Large intestine (tissue), 12 donors: Measurements from ENCODE around the gene LMO2. TPM values are rescaled to one million over a fixed set of nuclear protein-coding genes. Genes with fewer than 3 reads are reported as not detected.

Experiments used
- DNase-seq, 2 donors: peaks; one replicate each; pipeline versions ENCODE4 v3.0.0 to v3.0.0-alpha.2; 2013
- H3K27ac ChIP-seq: one replicate; pipeline ENCODE4 v1.5.1; 2013; ENCODE audit warnings: low read length
- H3K27me3 ChIP-seq: 2 replicates; pipeline ENCODE4 v1.6.1; 2013; ENCODE audit warnings: low read length; ENCODE audit not compliant: control insufficient read depth, insufficient read depth
- H3K36me3 ChIP-seq: 2 replicates; pipeline ENCODE4 v1.6.1; 2013; ENCODE audit warnings: low read length; ENCODE audit not compliant: control insufficient read depth, insufficient read depth
- H3K4me1 ChIP-seq: one replicate; pipeline ENCODE4 v1.6.1; 2013; ENCODE audit warnings: low read length; ENCODE audit not compliant: control insufficient read depth, insufficient read depth
- H3K4me3 ChIP-seq: one replicate; pipeline ENCODE4 v1.5.1; 2013; ENCODE audit warnings: low read length
- H3K9me3 ChIP-seq: one replicate; pipeline ENCODE4 v1.6.1; 2013; ENCODE audit warnings: mild to moderate bottlenecking, low read depth, low read length, moderate library complexity; ENCODE audit not compliant: control insufficient read depth
- WGBS: methylation state at CpG from one replicate; pipeline ENCODE4 v1.1.5; 2013; ENCODE audit warnings: low lambda C conversion rate; ENCODE audit not compliant: insufficient coverage; 5-methylcytosine and 5-hydroxymethylcytosine counted together
- long read RNA-seq, 11 donors: transcript quantifications; one replicate each; lab custom pipeline, GENCODE V29; 2026
- polyA plus RNA-seq: library from polyadenylated mRNA; unstranded; fragments of 120-200 nt; gene quantifications from one replicate; pipeline ENCODE4 v1.2.1, GENCODE V29; 2013

The LMO2 gene
- polyA plus RNA-seq = 11.8 TPM
- long read RNA-seq, donor 1, transcript LMO2-202 (3 exons, 1,687 nt) = major isoform, 7 of 7 reads
- long read RNA-seq, donor 1, partial matches to known transcripts = 0 of 7 reads
- long read RNA-seq, donor 1, other reads (novel, unspliced or antisense) = 0 of 7 reads
- long read RNA-seq, donor 2, transcript LMO2-202 (3 exons, 1,687 nt) = major isoform, 9 of 10 reads
- long read RNA-seq, donor 2, partial matches to known transcripts = 0 of 10 reads
- long read RNA-seq, donor 2, other reads (novel, unspliced or antisense) = 0 of 10 reads
- long read RNA-seq, donor 3 = 0 reads
- long read RNA-seq, donor 4 = 0 reads
- long read RNA-seq, donor 5, transcript LMO2-202 (3 exons, 1,687 nt) = major isoform, 6 of 11 reads
- long read RNA-seq, donor 5, transcript LMO2-204 (2 exons, 1,550 nt) = minor isoform, 5 of 11 reads
- long read RNA-seq, donor 5, partial matches to known transcripts = 0 of 11 reads
- long read RNA-seq, donor 5, other reads (novel, unspliced or antisense) = 0 of 11 reads
- long read RNA-seq, donor 6, transcript LMO2-202 (3 exons, 1,687 nt) = major isoform, 8 of 9 reads
- long read RNA-seq, donor 6, partial matches to known transcripts = 0 of 9 reads
- long read RNA-seq, donor 6, other reads (novel, unspliced or antisense) = 0 of 9 reads
- long read RNA-seq, donor 7, partial matches to known transcripts = 0 of 2 reads
- long read RNA-seq, donor 7, other reads (novel, unspliced or antisense) = 0 of 2 reads
- long read RNA-seq, donor 8, transcript LMO2-202 (3 exons, 1,687 nt) = major isoform, 7 of 9 reads
- long read RNA-seq, donor 8, partial matches to known transcripts = 0 of 9 reads
- long read RNA-seq, donor 8, other reads (novel, unspliced or antisense) = 0 of 9 reads
- long read RNA-seq, donor 9, transcript LMO2-202 (3 exons, 1,687 nt) = major isoform, 5 of 6 reads
- long read RNA-seq, donor 9, partial matches to known transcripts = 0 of 6 reads
- long read RNA-seq, donor 9, other reads (novel, unspliced or antisense) = 0 of 6 reads
- long read RNA-seq, donor 10, transcript LMO2-202 (3 exons, 1,687 nt) = major isoform, 5 of 15 reads
- long read RNA-seq, donor 10, partial matches to known transcripts = 5 of 15 reads
- long read RNA-seq, donor 10, other reads (novel, unspliced or antisense) = 5 of 15 reads
- long read RNA-seq, donor 11, partial matches to known transcripts = 0 of 2 reads
- long read RNA-seq, donor 11, other reads (novel, unspliced or antisense) = 0 of 2 reads

DNA sequence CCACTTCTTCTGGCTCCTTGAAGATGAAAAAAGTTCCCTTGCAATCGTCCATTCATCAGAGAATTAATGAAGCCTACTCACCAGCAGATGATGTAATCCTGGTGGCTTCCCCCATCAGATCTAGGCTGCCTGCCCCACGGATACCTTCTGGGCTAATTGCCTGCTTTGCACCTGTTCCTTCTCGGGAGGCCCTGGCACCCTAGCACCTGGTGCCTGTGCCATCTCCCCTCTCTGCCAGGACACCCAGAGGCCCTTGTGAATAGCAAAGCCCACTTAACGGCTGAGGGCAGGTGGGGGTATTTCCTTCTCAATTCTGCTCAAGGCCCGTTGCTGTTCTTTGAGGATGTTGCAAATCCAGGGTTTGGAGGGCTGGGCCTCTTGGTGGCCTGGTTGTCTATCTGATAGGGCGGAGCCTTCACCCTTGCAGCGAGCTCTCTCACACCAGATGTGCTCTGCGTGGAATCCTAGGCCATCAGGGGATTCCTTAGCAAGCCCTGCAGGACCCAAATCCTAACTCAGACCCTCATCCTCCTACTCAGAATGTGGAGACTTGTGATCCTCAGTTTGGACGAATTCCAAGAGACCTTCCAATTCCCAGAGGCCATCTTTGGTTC, at the start of gene LMO2:
LMO2 (minus strand) TSS at position 363 of the 614 bp plus-strand sequence. CDS start 22,360 bp downstream, outside the sequence.
- Histone ChIP-seq H3K27ac (no peak within 1 kb of the TSS), H3K27me3 (peaks cover 3% of the 10 kb centered on the region), H3K9me3 (no peaks in the 10 kb centered on the region), H3K36me3 (no peaks in the 10 kb centered on the region), H3K4me1 (peaks cover 5% of the 10 kb centered on the region), H3K4me3 (no peak within 1 kb of the TSS)
- no CpG with 5 or more reads among the region's 9 CpGs for WGBS
- no peak for DNase-seq

GRCh38 chr11:33940538-33940815, 48.6 kb upstream of the LMO2 start:
- Histone ChIP-seq H3K27me3 (no peaks in the 10 kb centered on the region), H3K4me3 (no peak overlapping the region), H3K4me1 (peaks cover 20% of the 10 kb centered on the region), H3K36me3 (no peaks in the 10 kb centered on the region), H3K9me3 (no peaks in the 10 kb centered on the region), H3K27ac (no peak overlapping the region)
- no peak for DNase-seq
- whole genome bisulfite sequencing = no CpG with 5 or more reads among the region's 2 CpGs

- no CpG with 5 or more reads among the region's 15 CpGs for WGBS
- H3K4me1 ChIP-seq = peaks cover 41% of the 10 kb centered on the region
- DNase-seq = peak; percentile 52 to 79
- H3K9me3 ChIP-seq = no peaks in the 10 kb centered on the region
- no peaks in the 10 kb centered on the region for H3K27me3 ChIP-seq
- H3K36me3 ChIP-seq = no peaks in the 10 kb centered on the region
- H3K27ac ChIP-seq = peak overlapping the region; percentile 44
- H3K4me3 ChIP-seq = no peak overlapping the region
These were observed 45.1 kb upstream of the LMO2 start for GRCh38 chr11:33936725-33937604.

DNA sequence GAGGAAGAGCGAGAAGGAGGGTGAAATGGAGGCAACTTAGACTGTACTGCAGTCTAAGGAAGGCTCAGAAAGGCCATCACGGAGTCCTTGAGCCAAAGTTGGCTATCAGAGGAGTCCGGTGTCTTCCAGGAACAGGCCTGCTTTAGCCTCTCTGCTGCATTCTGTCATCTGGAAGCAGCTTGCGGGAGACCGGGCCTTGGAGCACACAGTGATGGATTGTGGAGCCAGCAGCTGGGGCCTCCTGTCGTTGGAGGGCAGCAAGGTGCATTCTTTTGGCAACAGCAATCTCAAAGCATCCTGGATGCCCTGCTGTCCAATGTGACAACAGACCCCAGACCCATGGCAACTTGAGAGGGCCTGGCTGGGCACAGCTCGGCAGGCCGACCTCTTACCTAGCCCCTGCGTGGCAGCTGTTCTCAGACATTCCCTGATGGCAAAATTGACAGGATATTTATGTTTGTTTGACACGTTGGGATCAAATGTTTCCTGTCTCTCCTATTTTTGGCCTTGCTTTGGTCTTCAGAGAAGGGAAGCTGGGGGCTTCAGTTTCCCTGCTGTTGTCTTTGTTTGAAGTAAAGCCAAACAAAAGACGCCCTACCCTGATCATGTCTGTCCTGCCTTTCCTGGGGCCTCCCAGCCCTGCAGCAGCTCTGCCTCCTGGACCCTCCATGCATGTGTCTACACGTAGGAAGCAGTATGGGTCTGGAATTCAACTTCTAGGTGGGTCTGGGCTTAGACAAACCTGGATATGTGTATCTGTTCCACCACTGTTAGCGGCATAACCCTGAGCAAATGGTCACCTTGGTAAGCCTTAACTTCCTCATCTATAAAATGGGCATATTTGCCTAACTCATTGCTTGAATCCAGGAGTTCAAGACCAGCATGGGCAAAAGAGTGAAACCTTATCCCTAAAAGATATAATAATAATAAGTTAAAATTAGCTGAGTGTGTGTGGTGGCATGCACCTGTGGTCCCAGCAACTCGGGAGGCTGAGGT, 43.9 kb upstream of the LMO2 start:
- Histone ChIP-seq H3K4me1 (peaks cover 39% of the 10 kb centered on the region), H3K27me3 (no peaks in the 10 kb centered on the region), H3K27ac (no peak overlapping the region), H3K36me3 (no peaks in the 10 kb centered on the region), H3K4me3 (no peak overlapping the region), H3K9me3 (no peaks in the 10 kb centered on the region)
- no CpG with 5 or more reads among the region's 14 CpGs for WGBS
- DNase-seq = no peak

DNA sequence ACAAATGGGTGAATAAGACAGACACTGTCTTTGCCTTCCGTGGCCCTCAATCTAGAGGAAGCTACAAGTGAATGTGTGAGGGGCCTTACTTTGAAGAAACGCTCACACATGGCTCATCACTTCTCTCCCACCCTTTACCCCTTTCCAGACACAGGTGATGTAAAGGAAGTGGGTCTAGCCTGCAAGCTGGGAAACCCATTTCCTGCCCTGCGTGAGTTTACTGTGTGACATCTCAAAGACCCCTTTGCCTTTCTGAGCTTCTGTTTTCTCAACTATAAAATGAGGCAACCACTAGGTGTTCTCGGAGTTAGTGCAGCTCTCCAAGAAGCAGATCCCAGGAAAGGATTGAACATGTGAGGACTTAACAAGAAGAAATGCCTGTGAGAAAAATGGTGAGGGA, 43.1 kb upstream of the LMO2 start:
- Histone ChIP-seq H3K9me3 (no peaks in the 10 kb centered on the region), H3K27ac (peak overlapping the region; percentile 87), H3K4me1 (peaks cover 39% of the 10 kb centered on the region), H3K36me3 (no peaks in the 10 kb centered on the region), H3K27me3 (no peaks in the 10 kb centered on the region), H3K4me3 (no peak overlapping the region)
- no peak for DNase-seq
- 100% methylated on average over 1 of the region's 4 CpGs for WGBS

DNA sequence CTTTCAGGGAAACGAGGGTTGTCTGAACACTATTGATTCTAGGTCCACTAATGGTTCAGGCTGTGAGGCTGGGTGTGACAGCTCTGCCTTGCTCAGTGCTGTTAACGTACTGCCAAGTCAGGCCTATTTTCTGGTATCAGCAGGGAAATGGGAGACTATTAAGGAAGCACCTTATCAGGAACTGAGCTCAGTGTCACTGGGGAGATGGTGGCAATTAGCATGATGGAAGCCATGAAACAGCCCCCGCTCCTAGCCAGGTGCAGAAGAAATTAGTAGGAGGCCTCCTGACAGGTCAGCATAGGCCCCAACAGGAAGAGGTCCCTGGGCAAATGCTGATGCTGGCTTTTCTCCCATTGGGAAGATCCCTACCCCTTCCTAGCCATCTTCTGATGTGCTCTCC, 42.6 kb upstream of the LMO2 start:
- WGBS = no CpG with 5 or more reads among the region's 3 CpGs
- H3K27me3 ChIP-seq = no peaks in the 10 kb centered on the region

DNA sequence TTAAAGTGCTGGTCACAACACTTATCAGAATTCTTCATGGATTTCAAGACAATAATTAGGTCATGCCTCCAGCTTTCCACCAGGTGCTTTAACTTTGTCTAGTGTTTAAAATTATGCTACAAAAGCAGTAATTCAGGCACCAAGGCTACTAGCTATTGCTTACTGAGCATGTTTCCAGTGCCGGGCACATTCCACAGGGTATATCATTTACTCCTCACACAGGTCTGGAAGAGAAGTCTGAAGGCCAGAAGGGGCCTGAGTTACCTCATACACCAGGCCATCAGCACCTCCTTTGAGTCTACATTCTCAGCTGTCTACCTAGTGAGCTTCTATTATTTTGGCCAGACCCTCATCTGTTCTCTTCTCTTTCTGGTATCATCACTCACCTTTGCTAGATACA, 41.7 kb upstream of the LMO2 start:
- Histone ChIP-seq H3K9me3 (no peaks in the 10 kb centered on the region), H3K27me3 (peaks cover 2% of the 10 kb centered on the region), H3K36me3 (no peaks in the 10 kb centered on the region), H3K27ac (peak overlapping the region; percentile 87), H3K4me3 (no peak overlapping the region), H3K4me1 (peaks cover 39% of the 10 kb centered on the region)
- peak; percentile 65 to 71 for DNase-seq
- no CpG with 5 or more reads among the region's 1 CpG for WGBS

More for the DNA sequence above, 42.6 kb upstream of the LMO2 start:
- H3K27ac ChIP-seq = peak overlapping the region; percentile 87
- H3K4me3 ChIP-seq = no peak overlapping the region
- peaks cover 39% of the 10 kb centered on the region for H3K4me1 ChIP-seq
- DNase-seq = peak in 1 of 2 donors; percentile 70
- no peaks in the 10 kb centered on the region for H3K9me3 ChIP-seq
- H3K36me3 ChIP-seq = no peaks in the 10 kb centered on the region

GRCh38 chr11:33932721-33933120, 40.8 kb upstream of the LMO2 start:
- peaks cover 2% of the 10 kb centered on the region for H3K27me3 ChIP-seq
- H3K4me3 ChIP-seq = no peak overlapping the region
- H3K4me1 ChIP-seq = peaks cover 35% of the 10 kb centered on the region
- peak overlapping the region; percentile 87 for H3K27ac ChIP-seq
- no CpG with 5 or more reads among the region's 5 CpGs for WGBS
- no peaks in the 10 kb centered on the region for H3K36me3 ChIP-seq
- no peak for DNase-seq
- H3K9me3 ChIP-seq = no peaks in the 10 kb centered on the region
